Glutamatergic neuron (in vitro differentiated cells): ENCODE results near the gene FGFRL1. TPM values are rescaled to one million over a fixed set of nuclear protein-coding genes. Genes with fewer than 3 reads are reported as not detected.

Experiments used
- DNase-seq: peaks from one replicate; pipeline ENCODE4 v3.0.0; 2022
- H3K27ac Mint-ChIP-seq: one replicate; pipeline ENCODE4 v1.8.0; 2020; ENCODE audit warnings: mild to moderate bottlenecking, mixed read lengths, inconsistent platforms; ENCODE audit not compliant: unreplicated experiment
- H3K27me3 Mint-ChIP-seq: one replicate; pipeline ENCODE4 v1.8.0; 2020; ENCODE audit warnings: mild to moderate bottlenecking, moderate library complexity, mixed read lengths, inconsistent platforms; ENCODE audit not compliant: unreplicated experiment
- H3K36me3 Mint-ChIP-seq: one replicate; pipeline ENCODE4 v1.8.0; 2020; ENCODE audit warnings: mild to moderate bottlenecking, mixed read lengths, inconsistent platforms; ENCODE audit not compliant: unreplicated experiment
- H3K4me1 Mint-ChIP-seq: one replicate; pipeline ENCODE4 v1.8.0; 2020; ENCODE audit warnings: mild to moderate bottlenecking, low read depth, mixed read lengths, inconsistent platforms; ENCODE audit not compliant: unreplicated experiment
- H3K4me3 Mint-ChIP-seq: one replicate; pipeline ENCODE4 v1.8.0; 2020; ENCODE audit warnings: mild to moderate bottlenecking, mixed read lengths, inconsistent platforms; ENCODE audit not compliant: unreplicated experiment
- H3K9me3 Mint-ChIP-seq: one replicate; pipeline ENCODE4 v1.8.0; 2020; ENCODE audit warnings: mild to moderate bottlenecking, moderate library complexity, mixed read lengths, inconsistent platforms; ENCODE audit not compliant: unreplicated experiment
- CTCF ChIP-seq: fragments of 200-600 bp; sonication (generic); IDR thresholded peaks from one replicate; pipeline ENCODE4 v1.5.0; 2021; ENCODE audit not compliant: partially characterized antibody, unreplicated experiment
- total RNA-seq: library from RNA; stranded (reverse); fragmentation: NEBNext Ultra II Directional; extraction: Animal tissue kit (Norgen Biotek cat#: 25700); gene quantifications from one replicate; pipeline ENCODE4 v1.2.1, GENCODE V29; 2021; ENCODE audit not compliant: unreplicated experiment

Gene FGFRL1
- total RNA-seq, 1 donor from 2014 or later: 20.9 TPM

GRCh38 chr4:1042352-1043055, 31.1 kb downstream of the FGFRL1 start:
- H3K27ac Mint-ChIP-seq: no peak overlapping the region
- no peaks in the 10 kb centered on the region for H3K4me1 Mint-ChIP-seq
- TF ChIP-seq CTCF: no peak
- no peak overlapping the region for H3K4me3 Mint-ChIP-seq
- H3K36me3 Mint-ChIP-seq: no peaks in the 10 kb centered on the region
- peaks cover 5% of the 10 kb centered on the region for H3K9me3 Mint-ChIP-seq
- peaks cover 10% of the 10 kb centered on the region for H3K27me3 Mint-ChIP-seq
- DNase-seq: peak; percentile 15

- no peaks in the 10 kb centered on the region for H3K4me1 Mint-ChIP-seq
- peak overlapping the region; percentile 52 for H3K27ac Mint-ChIP-seq
- H3K27me3 Mint-ChIP-seq: peaks cover 13% of the 10 kb centered on the region
- H3K36me3 Mint-ChIP-seq: no peaks in the 10 kb centered on the region
- TF ChIP-seq CTCF: no peak
- H3K4me3 Mint-ChIP-seq: no peak overlapping the region
- peaks cover 5% of the 10 kb centered on the region for H3K9me3 Mint-ChIP-seq
- no peak for DNase-seq
These were observed 31.7 kb downstream of the FGFRL1 start for GRCh38 chr4:1043162-1043561.

- Mint-ChIP-seq H3K4me3 (no peak overlapping the region), H3K27ac (peak overlapping the region; percentile 48), H3K4me1 (no peaks in the 10 kb centered on the region), H3K36me3 (no peaks in the 10 kb centered on the region), H3K9me3 (peaks cover 5% of the 10 kb centered on the region), H3K27me3 (peaks cover 13% of the 10 kb centered on the region)
- TF ChIP-seq CTCF: no peak
- peak; percentile 70 for DNase-seq
These were observed 32.4 kb downstream of the FGFRL1 start for GRCh38 chr4:1043651-1044468.

- Mint-ChIP-seq H3K27me3 (peaks cover 18% of the 10 kb centered on the region), H3K4me3 (no peak overlapping the region)
- no peak for TF ChIP-seq CTCF
These were observed 33.2 kb downstream of the FGFRL1 start for GRCh38 chr4:1044469-1045192.

More at GRCh38 chr4:1044469-1045192, 33.2 kb downstream of the FGFRL1 start:
- peaks cover 5% of the 10 kb centered on the region for H3K9me3 Mint-ChIP-seq
- H3K4me1 Mint-ChIP-seq: no peaks in the 10 kb centered on the region
- H3K36me3 Mint-ChIP-seq: no peaks in the 10 kb centered on the region
- no peak overlapping the region for H3K27ac Mint-ChIP-seq
- DNase-seq: peak; percentile 14
